Activated CD8-positive, alpha-beta memory T cell treated with anti-CD3 and anti-CD28 coated beads, Interleukin-2, amount 50 U/mL, for 4 hours (primary cell): Measurements from ENCODE around the gene RTTN.
"Not testable (repeated sequence)": the region's sequence is repeated elsewhere in the genome, so short reads cannot be mapped to it uniquely, and the experiment has no call there.

Experiments used
- DNase-seq: peaks from one replicate; pipeline ENCODE4 v3.0.0-alpha.2; 2020

RTTN gene

GRCh38 chr18:70205421-70206397 lies at the start of gene RTTN:
Gene RTTN (minus strand): TSS chr18:70205687. CDS start chr18:70205658, 29 bp downstream.
- peak; percentile 89 for DNase-seq

GRCh38 chr18:70250781-70251180 lies 45.3 kb upstream of the RTTN start:
- no peak for DNase-seq

- DNase-seq: not testable (repeated sequence)
These were observed 44.4 kb upstream of the RTTN start for GRCh38 chr18:70249861-70250260.

- DNase-seq: no peak
These were observed 43.6 kb upstream of the RTTN start for GRCh38 chr18:70249118-70249517.

GRCh38 chr18:70246061-70246466 lies 40.6 kb upstream of the RTTN start:
- no peak for DNase-seq

- DNase-seq: no peak
These were observed 37.8 kb upstream of the RTTN start for GRCh38 chr18:70243131-70243929.

GRCh38 chr18:70236921-70237320 lies 31.4 kb upstream of the RTTN start:
- not testable (repeated sequence) for DNase-seq

GRCh38 chr18:70235478-70235877 lies 30.0 kb upstream of the RTTN start:
- DNase-seq: no peak

- DNase-seq: no peak
These were observed 29.4 kb upstream of the RTTN start for GRCh38 chr18:70234667-70235459.

- DNase-seq: no peak
These were observed 28.5 kb upstream of the RTTN start for GRCh38 chr18:70233974-70234373.

GRCh38 chr18:70232261-70232660 lies 26.8 kb upstream of the RTTN start:
- DNase-seq: no peak

- no peak for DNase-seq
These were observed 24.2 kb upstream of the RTTN start for GRCh38 chr18:70229639-70230038.

- DNase-seq: no peak
These were observed 23.0 kb upstream of the RTTN start for GRCh38 chr18:70228536-70228935.

GRCh38 chr18:70227438-70227837 lies 22.0 kb upstream of the RTTN start:
- no peak for DNase-seq

GRCh38 chr18:70221915-70222278 lies 16.4 kb upstream of the RTTN start:
- DNase-seq: no peak

GRCh38 chr18:70221156-70221914 lies 15.8 kb upstream of the RTTN start:
- no peak for DNase-seq

GRCh38 chr18:70220628-70221027 lies 15.1 kb upstream of the RTTN start:
- no peak for DNase-seq

- DNase-seq: no peak
These were observed 14.2 kb upstream of the RTTN start for GRCh38 chr18:70219688-70220087.

GRCh38 chr18:70216788-70217187 lies 11.3 kb upstream of the RTTN start:
- no peak for DNase-seq

- no peak for DNase-seq
These were observed 1.7 kb upstream of the RTTN start for GRCh38 chr18:70207181-70207580.

GRCh38 chr18:70200286-70200685 lies 5.2 kb downstream of the RTTN start:
- DNase-seq: no peak

GRCh38 chr18:70197844-70198243 lies 7.6 kb downstream of the RTTN start:
- DNase-seq: no peak
